ENCODE data around the gene AMTN. TPM values are rescaled to one million over a fixed set of nuclear protein-coding genes. Genes with fewer than 3 reads are reported as not detected.
"Not testable (repeated sequence)": the region's sequence is repeated elsewhere in the genome, so short reads cannot be mapped to it uniquely, and the experiment has no call there.

Gene AMTN, protein sequence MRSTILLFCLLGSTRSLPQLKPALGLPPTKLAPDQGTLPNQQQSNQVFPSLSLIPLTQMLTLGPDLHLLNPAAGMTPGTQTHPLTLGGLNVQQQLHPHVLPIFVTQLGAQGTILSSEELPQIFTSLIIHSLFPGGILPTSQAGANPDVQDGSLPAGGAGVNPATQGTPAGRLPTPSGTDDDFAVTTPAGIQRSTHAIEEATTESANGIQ
- total RNA-seq, result 0.30 TPM

DNA sequence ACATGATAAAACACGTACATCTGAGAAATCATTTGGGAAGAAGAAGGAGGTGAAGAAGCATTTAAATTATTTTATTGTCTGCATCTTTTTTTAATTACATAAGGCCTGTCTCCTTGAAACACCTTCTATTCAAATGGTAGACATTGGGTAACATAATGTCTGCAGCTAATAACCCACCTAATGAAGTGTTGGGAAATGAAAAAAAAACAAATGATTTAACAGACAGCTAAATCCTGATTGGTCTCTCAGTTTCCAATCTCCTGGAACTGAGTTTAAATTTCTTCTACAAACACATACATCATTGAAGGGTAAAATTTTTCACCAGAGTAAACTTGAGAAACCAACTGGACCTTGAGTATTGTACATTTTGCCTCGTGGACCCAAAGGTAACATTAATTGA, at the start of gene AMTN:
Gene AMTN, plus strand, starts transcription at position 301 of the 400 bp plus-strand sequence. CDS start 209 bp downstream, outside the sequence.
- no peak for DNase-seq

DNA sequence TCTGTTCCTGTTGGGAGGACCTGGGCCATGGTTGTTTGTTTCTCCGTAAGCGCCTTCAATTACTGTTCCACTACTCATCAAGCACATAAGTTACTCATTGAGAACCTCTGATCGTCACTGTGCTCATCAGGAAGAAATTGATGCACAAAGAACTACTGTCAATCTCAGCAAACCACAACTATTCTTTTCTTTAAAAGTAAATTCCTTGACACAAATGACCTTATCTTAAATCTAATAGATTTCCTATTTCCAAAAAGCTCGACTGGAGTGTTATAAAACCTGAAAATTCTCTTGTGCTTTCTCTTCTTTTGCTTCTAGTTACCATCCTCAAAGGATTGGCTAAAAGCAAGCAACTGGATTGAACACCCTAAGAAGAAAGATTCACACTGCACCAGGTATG, 46.5 kb upstream of the AMTN start, which contains the start of gene MUC7:
Gene MUC7, plus strand, starts transcription at position 301 of the 400 bp plus-strand sequence. CDS start 1,825 bp downstream, outside the sequence.
- DNase-seq, result no peak

DNA sequence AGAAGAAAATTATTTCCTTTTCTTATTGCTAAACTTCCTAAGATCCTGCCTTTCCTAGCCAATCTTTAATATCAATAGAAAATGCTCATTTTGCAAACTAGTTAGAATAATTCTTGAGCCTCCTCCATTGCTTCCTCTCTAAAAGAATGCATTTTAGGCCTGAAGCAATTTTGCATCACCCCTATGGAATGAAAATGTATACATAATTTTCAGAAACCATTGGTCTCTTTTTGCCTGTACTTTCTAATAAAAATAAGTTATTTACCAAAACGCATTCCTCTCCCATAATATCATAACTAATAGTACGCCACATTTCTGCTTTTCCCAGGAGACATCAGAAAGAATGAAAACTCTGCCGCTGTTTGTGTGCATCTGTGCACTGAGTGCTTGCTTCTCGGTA, 44.7 kb upstream of the AMTN start:
- DNase-seq, result peak; percentile 2

DNA sequence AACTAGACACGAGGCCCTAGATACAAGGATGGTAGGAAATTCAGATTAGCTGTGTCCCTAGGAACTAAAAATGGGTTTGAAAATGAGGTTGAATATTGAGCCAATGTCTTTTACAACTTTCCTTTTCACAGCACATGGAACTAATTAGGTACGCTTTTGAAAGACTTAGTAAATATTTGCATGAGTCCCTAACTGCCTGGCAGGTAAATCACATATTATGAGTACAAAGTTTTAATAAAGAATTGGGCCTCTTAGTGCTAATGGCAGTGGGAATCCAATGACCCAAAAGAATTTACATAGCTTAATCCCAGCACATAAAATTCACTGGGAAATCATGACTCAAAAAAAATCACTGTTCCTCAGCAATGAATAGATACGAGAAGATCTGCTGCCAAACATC, 29.6 kb upstream of the AMTN start:
- DNase-seq, result peak; percentile 9

DNA sequence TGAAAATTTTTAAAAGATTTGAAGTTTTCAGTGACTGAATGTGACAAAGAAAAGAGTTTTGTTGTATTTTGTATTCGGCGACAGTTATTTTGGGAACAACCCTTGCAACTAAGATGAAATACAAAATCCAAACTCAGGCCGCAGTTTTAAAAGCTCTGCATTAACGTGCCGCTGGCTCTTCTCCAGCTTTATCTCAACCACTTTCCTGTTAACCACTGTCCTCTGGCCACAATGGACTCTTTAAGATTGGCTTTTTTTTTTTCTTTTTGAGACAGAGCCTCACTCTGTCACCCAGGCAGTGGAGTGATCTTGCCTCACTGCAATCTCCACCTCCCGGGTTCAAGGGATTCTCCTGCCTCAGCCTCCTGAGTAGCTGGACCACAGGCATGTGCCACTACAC, 22.1 kb upstream of the AMTN start:
- DNase-seq, result no peak

DNA sequence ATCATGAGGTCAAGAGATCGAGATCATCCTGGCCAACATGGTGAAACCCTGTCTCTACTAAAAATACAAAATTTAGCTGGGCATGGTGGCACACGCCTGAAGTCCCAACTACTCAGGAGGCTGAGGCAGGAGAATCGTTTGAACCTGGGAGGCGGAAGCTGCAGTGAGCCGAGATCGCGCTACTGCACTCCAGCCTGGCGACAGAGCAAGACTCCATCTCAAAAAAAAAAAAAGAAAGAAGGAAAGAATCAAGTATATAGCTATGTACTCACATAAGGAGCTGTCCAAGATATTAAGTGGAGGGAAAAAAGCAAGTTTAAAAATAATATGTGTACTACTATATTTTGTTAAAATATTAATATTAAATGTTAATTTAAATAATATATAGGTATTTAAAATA, 16.5 kb upstream of the AMTN start:
- not testable (repeated sequence) for DNase-seq

DNA sequence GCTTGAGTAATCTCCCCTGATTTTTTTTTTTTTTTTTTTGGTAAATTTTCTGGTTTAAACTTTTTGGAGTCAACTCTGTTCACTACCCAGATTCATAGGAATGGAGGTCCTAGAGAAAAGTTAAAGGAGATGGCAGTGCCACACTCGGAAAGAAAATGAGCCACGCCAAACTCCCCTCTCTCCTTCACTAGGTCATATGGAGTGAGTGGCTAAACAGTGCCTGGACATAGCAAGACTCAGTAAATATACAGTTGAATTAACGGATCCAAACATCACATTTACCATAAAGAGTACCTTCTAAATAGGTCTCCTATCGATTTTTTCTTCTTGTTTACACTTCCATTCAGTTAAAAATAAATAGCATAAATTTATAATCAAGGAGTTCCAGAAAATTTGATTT, 13.6 kb upstream of the AMTN start:
- no peak for DNase-seq

DNA sequence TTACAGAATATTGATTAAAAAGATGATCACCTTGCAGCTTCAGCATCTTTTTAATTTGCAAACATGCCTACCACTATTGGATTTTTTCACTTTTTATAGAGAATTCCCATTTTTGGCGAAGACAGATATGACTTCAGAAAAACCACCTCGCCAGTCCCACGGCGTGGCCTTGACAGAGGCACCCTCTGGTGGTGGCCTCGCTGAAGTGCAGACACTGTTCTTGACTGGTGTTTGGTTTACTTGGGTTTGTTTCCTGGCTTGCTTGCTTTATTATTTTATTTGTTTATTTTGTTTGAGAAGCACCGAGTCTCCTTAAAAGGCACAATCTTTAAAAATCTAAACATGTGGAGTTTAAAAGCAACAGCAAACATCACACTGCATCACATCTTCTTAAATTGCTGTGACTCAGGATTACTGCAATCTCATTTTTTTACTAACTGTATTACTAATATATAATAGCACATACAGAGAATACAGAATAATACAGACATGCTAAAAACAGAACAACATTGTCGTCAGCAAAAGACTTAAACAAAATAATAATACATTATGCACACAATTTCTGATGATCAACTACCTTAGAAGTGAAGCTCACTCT, 13.1 kb upstream of the AMTN start:
- DNase-seq, result peak; percentile 10

DNA sequence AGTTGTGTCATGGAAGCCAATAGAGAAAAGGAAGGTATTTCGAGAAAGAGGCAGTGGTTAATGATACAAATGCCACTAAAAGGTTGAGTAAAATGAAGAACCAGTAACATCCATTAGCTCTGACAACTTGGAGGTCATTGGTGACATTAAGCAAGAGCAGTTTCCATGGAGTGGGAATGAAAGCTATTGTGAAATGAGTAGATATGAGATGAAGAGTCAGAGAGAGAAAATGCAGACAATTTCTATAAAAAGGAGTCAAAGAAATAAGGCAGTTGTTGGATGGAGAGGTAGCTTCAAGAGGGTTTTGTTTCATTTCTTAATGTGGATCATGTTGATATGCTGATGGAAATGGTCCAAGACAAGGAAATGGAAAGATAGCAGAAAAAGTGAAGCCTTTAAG, 9.6 kb upstream of the AMTN start:
- no peak for DNase-seq

DNA sequence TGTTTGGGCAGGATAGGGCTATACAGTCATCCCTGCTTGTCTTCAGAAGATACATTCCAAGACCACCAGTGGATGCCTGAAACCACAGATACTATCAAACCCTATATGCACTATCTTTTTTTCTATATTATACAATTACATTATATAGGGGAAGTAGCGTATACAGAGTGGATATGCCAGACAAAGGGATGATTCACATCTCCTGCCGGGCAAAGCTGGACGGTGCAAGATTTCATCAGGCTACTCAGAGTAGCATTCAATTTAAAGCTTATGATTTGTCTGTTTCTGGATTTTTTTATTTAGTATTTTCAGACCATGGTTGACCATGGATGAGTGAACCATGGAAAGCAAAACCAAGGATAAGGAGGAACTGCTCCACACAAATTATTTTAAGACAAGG, 7.0 kb upstream of the AMTN start:
- DNase-seq, result no peak

DNA sequence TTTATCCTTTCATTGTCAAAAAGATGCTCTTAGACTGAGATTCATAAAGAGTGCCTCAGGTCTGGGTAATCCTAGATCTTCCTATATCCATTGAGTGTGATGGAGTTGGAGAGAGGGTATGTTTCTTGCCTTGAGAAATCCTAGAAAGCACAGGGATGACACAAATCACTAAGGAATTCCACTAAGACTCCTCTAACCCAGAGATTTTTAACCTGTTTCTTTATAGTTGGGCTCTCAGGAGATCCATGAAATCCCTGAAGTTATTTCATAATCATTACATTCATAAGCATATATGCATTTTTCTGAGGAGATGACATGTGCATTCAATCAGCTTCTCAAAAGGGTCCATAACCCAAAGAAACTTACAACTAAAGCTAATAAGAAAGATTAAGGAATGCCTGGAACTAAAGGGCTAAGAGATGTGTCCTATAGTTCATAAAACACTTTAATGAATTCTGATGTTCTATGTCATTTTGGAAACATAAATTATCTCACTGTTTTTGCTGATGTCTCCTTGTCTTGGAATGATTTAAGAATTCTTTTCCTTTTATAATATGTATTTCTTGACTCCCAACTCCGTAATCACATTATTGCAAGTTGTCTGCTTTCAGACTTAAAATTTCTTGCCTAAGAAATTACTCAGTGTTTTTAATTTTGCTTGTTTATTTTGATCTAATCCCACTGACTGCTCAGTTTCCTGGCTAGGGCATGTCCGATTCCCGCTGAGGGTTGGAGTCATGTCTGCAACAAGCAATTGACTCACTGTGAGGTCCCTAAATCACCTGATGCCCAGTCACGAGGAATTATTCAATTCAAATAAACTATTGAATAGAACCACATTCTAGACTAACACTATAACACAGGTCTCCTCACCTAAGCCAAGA, 2.8 kb upstream of the AMTN start:
- DNase-seq, result peak; percentile 1

DNA sequence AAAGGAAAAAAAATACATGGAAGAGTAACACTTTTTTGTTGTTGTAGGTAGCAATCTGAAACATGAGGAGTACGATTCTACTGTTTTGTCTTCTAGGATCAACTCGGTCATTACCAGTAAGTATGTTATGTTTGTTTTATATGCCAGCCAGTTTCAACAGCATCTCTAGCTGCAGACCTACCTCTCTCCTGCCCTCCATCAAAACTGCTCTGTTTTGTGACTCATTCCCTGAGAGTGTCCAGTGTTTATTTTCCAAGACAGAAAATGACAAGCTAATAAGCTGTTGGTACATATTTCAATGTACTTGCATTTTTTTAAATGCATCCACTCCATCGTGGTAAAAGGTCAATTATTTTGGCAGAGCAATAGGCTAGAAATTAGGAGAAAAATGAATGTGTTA, 347 bp downstream of the AMTN start:
- no peak for DNase-seq

DNA sequence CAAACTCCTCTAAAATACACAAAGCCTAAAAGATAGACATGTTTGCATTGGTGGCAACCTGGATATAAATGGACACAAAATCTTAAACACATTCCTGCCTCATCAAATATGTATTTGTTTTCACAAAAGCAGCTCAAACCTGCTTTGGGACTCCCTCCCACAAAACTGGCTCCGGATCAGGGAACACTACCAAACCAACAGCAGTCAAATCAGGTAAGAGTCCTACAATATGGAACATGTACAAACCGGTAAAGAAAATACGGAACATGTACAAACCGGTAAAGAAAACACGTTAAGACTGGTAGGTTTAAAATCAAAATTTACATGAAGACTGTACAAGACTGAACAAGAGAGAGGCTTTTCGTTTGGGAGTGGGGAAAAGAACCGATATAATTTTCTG, 4.3 kb downstream of the AMTN start:
- no peak for DNase-seq

DNA sequence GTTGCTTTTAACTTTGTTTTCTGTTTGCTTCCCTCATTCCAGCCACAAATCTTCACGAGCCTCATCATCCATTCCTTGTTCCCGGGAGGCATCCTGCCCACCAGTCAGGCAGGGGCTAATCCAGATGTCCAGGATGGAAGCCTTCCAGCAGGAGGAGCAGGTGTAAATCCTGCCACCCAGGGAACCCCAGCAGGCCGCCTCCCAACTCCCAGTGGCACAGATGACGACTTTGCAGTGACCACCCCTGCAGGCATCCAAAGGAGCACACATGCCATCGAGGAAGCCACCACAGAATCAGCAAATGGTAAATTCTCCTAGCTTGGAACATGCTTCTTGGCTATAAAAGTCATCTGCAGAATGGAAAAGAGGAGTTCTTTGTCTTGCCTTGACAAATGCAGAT, 12.6 kb downstream of the AMTN start:
- DNase-seq, result no peak

DNA sequence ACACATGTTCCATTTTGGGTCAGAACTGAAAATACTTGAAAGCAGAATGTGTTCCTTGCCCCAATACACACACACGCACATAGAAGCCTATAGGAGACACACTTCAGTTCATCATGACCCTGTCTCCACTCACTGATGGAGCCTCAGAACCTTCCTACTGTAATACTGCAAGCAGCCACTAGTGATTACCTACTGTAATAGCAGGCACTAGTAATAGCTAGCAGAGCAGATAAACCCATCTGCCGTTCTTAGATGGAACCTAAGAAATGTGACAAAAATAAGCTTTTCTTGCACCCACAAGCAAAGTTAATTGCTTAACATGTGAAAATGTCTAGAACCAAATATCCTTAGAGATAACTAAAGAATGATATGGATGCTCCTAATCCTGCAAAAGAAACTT, 13.6 kb downstream of the AMTN start:
- no peak for DNase-seq

DNA sequence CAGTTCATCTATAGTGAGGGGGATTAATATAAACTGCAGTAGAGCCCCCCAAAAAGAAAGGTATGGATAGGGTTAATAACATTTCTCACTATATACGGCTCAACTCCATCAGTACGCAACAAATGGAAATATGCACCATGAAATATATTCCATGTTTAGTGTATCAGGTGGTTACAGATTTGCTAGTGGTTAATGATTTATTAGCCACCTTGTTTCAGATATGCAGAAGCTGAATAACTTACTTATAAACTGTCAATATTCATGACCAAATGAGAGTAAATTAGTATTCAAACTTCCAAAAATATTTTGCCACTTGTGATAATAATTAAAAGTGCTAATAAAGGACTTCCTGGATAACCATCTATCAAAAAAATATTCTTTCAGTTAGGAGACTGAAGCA, 14.8 kb downstream of the AMTN start:
- no peak for DNase-seq

DNA sequence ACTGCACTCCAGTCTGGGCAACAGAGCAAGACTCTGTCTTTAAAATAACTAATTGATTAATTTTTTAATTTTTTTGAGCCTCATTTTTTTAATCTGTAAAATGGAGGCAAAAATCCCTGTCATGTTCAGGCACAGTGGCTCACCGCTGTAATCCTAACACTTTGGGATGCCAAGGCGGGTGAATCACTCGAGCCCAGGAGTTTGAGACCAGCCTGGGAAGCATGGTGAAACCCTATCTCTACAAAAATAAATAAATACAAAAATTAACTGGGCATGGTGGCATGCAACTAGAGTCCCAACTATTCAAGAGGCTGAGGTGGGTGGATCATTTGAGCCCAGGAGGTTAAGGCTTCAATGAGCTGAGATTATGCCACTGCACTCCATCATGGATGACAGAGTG, 15.4 kb downstream of the AMTN start:
- DNase-seq, result no peak

DNA sequence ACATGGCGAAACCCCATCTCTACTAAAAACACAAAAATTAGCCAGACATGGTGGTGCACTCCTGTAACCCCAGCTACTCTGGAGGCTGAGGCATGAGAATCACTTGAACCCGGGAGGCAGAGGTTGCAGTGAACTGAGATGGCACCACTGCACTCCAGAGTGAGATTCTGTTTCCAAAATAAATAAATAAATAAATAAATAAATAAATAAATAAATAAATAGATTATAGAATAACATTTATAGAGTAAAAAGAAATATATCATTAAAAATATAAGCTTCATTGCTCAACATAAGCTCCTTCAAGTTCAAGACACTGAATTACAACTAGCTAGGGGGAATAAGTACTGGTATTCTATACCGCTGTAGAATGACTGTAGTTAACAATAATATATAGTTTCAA, 16.5 kb downstream of the AMTN start:
- not testable (repeated sequence) for DNase-seq

DNA sequence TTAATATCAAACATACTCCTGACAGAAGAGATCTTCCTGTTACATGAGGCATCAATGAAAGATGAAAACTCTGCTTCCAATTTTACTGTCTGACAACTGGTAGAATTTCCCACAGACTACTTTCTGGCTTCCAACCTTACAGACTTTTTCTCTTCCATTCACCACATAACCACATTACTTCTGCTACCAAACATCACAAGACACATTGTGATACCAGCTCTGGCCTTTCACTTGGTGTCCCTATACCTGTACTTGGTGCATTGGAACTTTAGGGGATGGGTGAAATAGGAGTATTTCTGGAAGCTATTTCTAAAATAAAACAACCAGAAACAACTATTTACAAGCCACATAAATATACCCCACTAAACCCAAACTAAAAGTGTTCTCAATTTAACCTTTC, 20.5 kb downstream of the AMTN start:
- no peak for DNase-seq

DNA sequence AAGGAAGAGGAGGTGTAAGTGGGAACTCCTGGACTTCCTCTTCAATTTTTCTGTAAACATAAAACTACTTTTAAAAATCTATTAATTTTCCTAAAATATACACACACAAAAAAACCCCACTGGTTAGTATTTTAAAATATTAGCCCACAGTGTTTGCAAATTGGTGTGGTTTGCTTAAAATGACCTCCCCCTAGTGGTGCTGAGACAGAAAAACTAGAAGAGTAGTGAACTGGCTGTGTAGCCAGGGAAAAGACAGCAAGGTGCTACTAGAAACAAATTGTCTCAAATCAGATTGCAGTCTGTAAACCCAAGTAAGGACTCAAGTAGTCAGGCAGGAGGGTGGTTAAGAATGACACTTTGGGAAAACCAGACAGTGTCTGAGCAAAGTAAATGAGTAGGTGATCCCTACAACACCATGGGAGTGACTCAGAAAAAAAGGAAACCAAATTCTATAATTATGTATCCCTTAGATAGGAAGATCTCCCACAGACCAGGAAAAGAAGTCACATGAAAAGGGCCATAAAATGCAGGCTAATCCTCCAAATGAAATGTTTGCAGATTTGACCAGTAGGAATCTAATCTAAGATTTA, 26.0 kb downstream of the AMTN start:
- no peak for DNase-seq

DNA sequence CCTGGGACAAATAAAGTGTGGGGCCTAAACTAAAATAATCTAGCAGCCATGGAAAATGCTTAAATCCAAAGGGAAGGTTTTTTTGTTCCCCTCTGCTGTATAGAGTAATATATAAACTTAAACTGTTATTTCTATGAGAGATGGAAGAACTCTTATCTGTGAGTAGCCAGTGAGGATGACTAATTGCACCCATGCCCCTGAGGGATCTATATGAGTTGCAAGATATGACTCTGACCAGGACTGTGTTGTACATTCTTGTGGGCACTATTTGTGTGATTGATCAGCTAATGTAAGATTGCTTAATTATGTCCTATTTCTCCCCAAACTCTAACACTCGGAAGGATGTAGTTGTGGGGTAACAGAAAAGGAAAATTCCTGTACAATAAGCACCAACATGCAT, 38.5 kb downstream of the AMTN start:
- no peak for DNase-seq

DNA sequence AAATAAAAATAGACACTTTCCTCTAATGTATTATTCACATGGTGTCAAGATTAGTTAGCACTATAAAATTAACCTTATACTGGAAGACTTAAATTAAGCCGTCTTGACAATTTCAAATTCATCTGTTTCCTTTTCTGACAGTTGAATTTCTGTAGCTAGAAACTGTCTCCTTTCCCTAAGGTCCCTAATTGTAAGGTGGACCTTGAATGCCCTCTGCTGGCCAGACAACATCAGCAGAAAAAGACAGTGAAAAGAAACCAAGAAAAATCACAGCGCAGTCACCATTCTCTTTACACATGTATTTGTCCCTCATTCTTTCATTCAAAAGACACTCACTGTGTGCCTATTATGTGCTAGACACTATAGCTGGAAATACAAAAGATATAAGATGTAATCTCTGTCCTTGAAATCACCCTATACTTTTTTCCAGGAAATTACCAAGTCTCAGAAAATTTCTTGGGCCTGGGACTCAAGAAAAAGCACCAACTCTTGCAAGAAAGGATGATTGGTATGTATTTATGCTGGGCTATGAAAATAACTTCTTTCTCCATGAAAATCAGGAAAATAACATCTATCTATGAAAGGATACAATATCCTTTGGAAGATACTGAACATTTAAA, 41.0 kb downstream of the AMTN start:
- DNase-seq, result peak; percentile 30

DNA sequence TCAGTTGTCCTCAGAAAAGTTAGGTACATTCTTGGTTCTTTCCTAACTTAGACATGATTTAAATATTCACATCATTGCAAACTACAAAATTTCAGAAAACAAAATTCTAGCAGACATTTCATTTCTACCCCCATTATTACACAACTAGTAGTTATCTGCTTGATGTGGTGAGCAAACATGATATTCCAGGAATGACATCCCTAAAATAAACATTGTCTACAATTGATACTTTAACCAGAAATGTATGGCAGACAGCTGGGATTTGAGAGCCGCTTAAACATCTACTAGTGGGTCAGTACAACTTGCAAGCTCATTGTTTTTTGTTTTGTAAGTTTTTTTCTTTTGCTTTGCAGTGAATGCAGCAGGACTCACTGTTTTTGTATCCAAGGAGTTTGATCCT, 41.6 kb downstream of the AMTN start:
- no peak for DNase-seq

Measured in skin of body (tissue), 2 donors.